Cerebellar nuclear complex (tissue), 1 donor: ENCODE data around the gene NMNAT2.
"Not testable (repeated sequence)": the region's sequence is repeated elsewhere in the genome, so short reads cannot be mapped to it uniquely, and the experiment has no call there.

Experiments
- DNase-seq, 2 experiments: peaks; one replicate each; lab custom pipeline; 2025; lab: John Stamatoyannopoulos, UW

The NMNAT2 gene

GRCh38 chr1:183417772-183418491 lies at the start of gene NMNAT2:
TSS of gene NMNAT2 (minus strand) at chr1:183418380. CDS start at chr1:183418267, 113 bp downstream.
- DNase-seq = peak in 1 of 2 experiments; percentile 52

GRCh38 chr1:183467687-183468086 lies 49.5 kb upstream of the NMNAT2 start:
- no peak for DNase-seq

GRCh38 chr1:183466781-183467180 lies 48.6 kb upstream of the NMNAT2 start:
- no peak for DNase-seq

- no peak for DNase-seq
Measured at GRCh38 chr1:183463566-183463965, 45.4 kb upstream of the NMNAT2 start.

GRCh38 chr1:183461350-183461749 lies 43.2 kb upstream of the NMNAT2 start:
- DNase-seq = no peak

- DNase-seq = no peak
Measured at GRCh38 chr1:183460596-183460995, 42.4 kb upstream of the NMNAT2 start.

- DNase-seq = no peak
Measured at GRCh38 chr1:183457449-183457848, 39.3 kb upstream of the NMNAT2 start.

GRCh38 chr1:183456826-183457225 lies 38.6 kb upstream of the NMNAT2 start:
- DNase-seq = no peak

- no peak for DNase-seq
Measured at GRCh38 chr1:183454377-183454776, 36.2 kb upstream of the NMNAT2 start.

- no peak for DNase-seq
Measured at GRCh38 chr1:183450093-183450492, 31.9 kb upstream of the NMNAT2 start.

GRCh38 chr1:183449223-183449770 lies 31.1 kb upstream of the NMNAT2 start:
- DNase-seq = no peak

- no peak for DNase-seq
Measured at GRCh38 chr1:183444243-183444642, 26.1 kb upstream of the NMNAT2 start.

GRCh38 chr1:183443466-183443865 lies 25.3 kb upstream of the NMNAT2 start:
- DNase-seq = no peak

- DNase-seq = peak; percentile 69 to 96
Measured at GRCh38 chr1:183443011-183443410, 24.8 kb upstream of the NMNAT2 start.

- DNase-seq = no peak
Measured at GRCh38 chr1:183438060-183438459, 19.9 kb upstream of the NMNAT2 start.

- no peak for DNase-seq
Measured at GRCh38 chr1:183435497-183435896, 17.3 kb upstream of the NMNAT2 start.

GRCh38 chr1:183433703-183434102 lies 15.5 kb upstream of the NMNAT2 start:
- DNase-seq = no peak

GRCh38 chr1:183432548-183432875 lies 14.3 kb upstream of the NMNAT2 start:
- DNase-seq = no peak

GRCh38 chr1:183431840-183432547 lies 13.8 kb upstream of the NMNAT2 start:
- no peak for DNase-seq

- not testable (repeated sequence) for DNase-seq
Measured at GRCh38 chr1:183427591-183427990, 9.4 kb upstream of the NMNAT2 start.

GRCh38 chr1:183424691-183425090 lies 6.5 kb upstream of the NMNAT2 start:
- DNase-seq = no peak

- DNase-seq = no peak
Measured at GRCh38 chr1:183423541-183423940, 5.4 kb upstream of the NMNAT2 start.

GRCh38 chr1:183419399-183419798 lies 1.2 kb upstream of the NMNAT2 start:
- DNase-seq = no peak
